GM18951 (cell line): ENCODE results near the gene SLC6A17.

Source experiments
- POLR2A ChIP-seq: IDR thresholded peaks from 4 replicates; pipeline ENCODE4 v1.6.1; 2011; ENCODE audit warnings: mild to moderate bottlenecking; ENCODE audit not compliant: insufficient read length, insufficient read depth; ENCODE audit errors: extremely low read depth
- in situ Hi-C: fragments of 300-500 bp; cut with MboI; formaldehyde crosslinking; loops from one replicate; pipeline ENCODE4 v1.12.0; 2022; ENCODE audit warnings: low sequenced_read_pairs, mixed read lengths, inconsistent platforms; ENCODE audit not compliant: unreplicated experiment

Gene SLC6A17

GRCh38 chr1:110189181-110189580 is 38.9 kb downstream of the SLC6A17 start:
- in situ Hi-C loops, result no loop called here
- TF ChIP-seq POLR2A, result no peak

- no peak for TF ChIP-seq POLR2A
- in situ Hi-C loops, result no loop called here
Observed at GRCh38 chr1:110190282-110190929, 40.1 kb downstream of the SLC6A17 start.

- in situ Hi-C loops, result no loop called here
- TF ChIP-seq POLR2A, result no peak
Observed at GRCh38 chr1:110192541-110192940, 42.2 kb downstream of the SLC6A17 start.

- in situ Hi-C loops, result no loop called here
- no peak for TF ChIP-seq POLR2A
Observed at GRCh38 chr1:110195196-110195595, 44.9 kb downstream of the SLC6A17 start.

GRCh38 chr1:110196917-110197765 is 46.8 kb downstream of the SLC6A17 start:
- TF ChIP-seq POLR2A, result no peak

GRCh38 chr1:110197905-110198629 is 47.8 kb downstream of the SLC6A17 start:
- in situ Hi-C loops, result no loop called here
- TF ChIP-seq POLR2A, result no peak

More at GRCh38 chr1:110196917-110197765, 46.8 kb downstream of the SLC6A17 start:
- in situ Hi-C loops, result no loop called here

GRCh38 chr1:110198746-110199145 is 48.5 kb downstream of the SLC6A17 start:
- TF ChIP-seq POLR2A, result no peak
- in situ Hi-C loops, result no loop called here

- in situ Hi-C loops, result loop anchor here (5.0 kb wide), 2 partner anchors 112 to 262 kb away; no protein-coding TSS in a partner anchor
- no peak for TF ChIP-seq POLR2A
Observed at GRCh38 chr1:110200190-110200589, 49.9 kb downstream of the SLC6A17 start.

- TF ChIP-seq POLR2A, result no peak
- in situ Hi-C loops, result loop anchor here (5.0 kb wide), 2 partner anchors 112 to 262 kb away; no protein-coding TSS in a partner anchor
Observed at GRCh38 chr1:110200666-110201065, 50.4 kb downstream of the SLC6A17 start.

- in situ Hi-C loops, result loop anchor here (5.0 kb wide), 2 partner anchors 111 to 261 kb away; no protein-coding TSS in a partner anchor
- TF ChIP-seq POLR2A, result no peak
Observed at GRCh38 chr1:110201157-110201825, 51.0 kb downstream of the SLC6A17 start.

- no peak for TF ChIP-seq POLR2A
Observed at GRCh38 chr1:110203021-110203661, 52.8 kb downstream of the SLC6A17 start.

GRCh38 chr1:110205156-110205555 is 54.9 kb downstream of the SLC6A17 start:
- in situ Hi-C loops, result no loop called here
- no peak for TF ChIP-seq POLR2A

More at GRCh38 chr1:110203021-110203661, 52.8 kb downstream of the SLC6A17 start:
- in situ Hi-C loops, result loop anchor here (5.0 kb wide), 2 partner anchors 109 to 259 kb away; no protein-coding TSS in a partner anchor

- in situ Hi-C loops, result no loop called here
- TF ChIP-seq POLR2A, result no peak
Observed at GRCh38 chr1:110205591-110206155, 55.4 kb downstream of the SLC6A17 start.
